ENCODE data around the gene EIF3D.
A peak's percentile ranks its signal among the peaks of the same experiment; 100 is the strongest.

The EIF3D gene

DNA sequence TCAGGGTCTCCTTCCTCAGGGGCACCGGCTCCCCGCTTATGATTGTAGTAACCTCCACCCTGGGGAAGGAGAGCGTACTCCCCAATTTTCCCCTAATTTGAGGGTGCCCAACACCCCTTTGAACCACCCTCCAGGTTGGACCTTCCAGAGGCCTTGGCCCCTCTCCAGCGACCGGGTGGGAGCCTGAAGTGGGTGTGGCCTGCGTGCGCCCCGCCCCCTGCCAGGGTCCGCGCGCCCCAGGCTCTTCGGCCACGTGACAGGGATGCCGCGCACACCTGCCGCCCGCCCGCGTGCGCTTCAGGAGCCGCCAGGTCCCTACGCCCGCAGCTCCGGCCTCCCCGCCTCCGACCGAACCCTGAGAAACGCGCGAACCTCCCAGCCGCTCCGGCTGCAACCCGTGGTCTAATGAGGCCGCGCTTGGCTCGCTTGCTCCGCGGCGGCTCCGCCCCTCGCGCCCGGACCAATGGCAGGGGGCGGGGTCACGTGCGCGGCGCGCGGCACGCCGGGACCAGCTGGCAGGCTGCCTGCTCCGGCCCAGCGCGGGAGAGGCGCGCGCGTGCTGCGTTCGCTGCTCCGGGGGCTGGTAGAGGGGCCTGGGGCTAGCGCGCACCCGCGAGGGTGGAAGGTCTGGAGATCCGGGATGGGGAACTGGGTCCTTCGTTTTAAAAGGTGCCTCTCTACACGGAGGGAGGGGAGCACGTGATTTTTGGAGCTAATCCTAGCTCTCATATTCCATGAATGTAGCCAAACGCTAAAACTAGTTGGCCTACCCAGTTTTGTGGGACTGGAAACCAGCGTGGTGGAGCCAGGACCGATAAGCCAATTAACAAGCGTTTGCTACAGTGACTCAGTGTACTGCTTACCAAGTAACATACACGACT lies 22.1 kb downstream of the EIF3D start, which contains the start of gene FOXRED2:
Gene FOXRED2, minus strand, starts transcription at position 404 of the 881 bp plus-strand sequence. CDS start 618 bp downstream, outside the sequence.
- DNase-seq = peak; percentile 38 to 92 (median 78)

DNA sequence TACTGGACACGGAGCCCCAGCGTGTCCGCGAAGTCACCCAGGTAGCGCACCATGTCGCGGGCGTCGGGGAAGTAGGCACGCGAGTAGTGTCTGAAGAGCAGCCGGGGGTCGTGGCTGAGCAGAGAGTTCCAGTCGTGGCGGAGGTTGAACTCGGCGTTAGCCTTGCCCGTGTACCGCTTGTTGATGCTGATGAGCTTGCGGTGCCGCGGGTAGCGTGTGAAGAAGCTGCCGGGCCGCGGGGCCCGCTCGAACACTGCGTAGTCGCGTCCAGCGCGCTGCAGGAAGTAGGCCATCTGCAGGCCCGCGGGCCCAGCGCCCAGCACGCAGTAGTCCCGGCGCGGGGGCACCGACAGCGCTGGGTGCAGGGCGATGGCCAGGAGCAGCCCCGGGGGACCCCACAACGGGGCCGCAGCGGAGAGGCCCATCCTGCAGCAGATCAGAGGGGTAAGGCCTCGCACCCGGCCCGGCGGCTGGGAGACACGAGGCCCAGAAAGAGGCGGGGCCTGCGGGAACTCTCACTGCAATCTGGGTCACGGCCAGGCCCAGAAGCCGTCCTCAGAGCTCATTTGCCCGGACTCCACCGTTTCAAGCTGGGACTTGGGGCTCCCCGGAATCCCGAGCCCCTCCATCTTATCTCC lies 22.8 kb downstream of the EIF3D start:
- DNase-seq = peak in 1 of 14 donors; percentile 60

DNA sequence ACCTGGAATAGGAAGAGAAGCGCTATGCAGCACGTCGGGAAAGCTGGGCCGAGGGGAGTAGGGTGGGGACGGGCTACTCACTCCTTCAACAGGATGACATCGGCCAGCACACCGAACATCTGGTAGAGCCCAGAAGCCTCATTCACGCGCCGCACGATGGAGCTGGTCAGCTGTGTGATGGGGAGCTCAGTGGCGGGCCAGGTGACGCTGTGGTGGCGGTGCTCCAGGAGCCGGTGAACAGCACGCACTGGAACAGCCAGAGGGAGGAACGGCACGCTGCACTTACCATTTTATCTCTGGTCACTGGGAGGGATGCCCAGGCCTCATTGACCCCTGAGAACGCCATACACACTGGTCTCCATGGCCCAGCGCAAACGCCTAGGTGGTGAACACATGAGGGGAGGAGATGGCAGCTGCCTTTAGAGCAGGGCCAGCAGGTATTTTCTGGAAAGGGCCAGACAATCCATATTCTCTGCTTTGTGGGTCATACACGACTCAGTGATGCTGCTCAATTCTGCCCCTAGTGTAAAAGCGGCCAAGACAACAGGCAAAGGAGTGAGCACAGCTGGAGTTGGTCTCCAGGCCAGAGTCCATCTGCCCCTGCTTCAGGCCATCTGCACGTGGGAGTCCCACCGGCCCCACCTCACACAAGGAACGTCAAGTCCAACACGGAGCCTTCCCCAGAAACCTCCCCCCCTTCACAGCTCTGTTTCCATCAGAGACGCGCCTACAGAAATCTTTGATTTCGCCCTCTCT lies 30.9 kb downstream of the EIF3D start:
- DNase-seq = no peak

GRCh38 chr22:36493690-36494110 lies 35.3 kb downstream of the EIF3D start:
- peak in 7 of 14 donors; percentile 11 to 51 (median 37) for DNase-seq

GRCh38 chr22:36492109-36492508 lies 36.9 kb downstream of the EIF3D start:
- DNase-seq = no peak

GRCh38 chr22:36491155-36491554 lies 37.8 kb downstream of the EIF3D start:
- DNase-seq = no peak

DNA sequence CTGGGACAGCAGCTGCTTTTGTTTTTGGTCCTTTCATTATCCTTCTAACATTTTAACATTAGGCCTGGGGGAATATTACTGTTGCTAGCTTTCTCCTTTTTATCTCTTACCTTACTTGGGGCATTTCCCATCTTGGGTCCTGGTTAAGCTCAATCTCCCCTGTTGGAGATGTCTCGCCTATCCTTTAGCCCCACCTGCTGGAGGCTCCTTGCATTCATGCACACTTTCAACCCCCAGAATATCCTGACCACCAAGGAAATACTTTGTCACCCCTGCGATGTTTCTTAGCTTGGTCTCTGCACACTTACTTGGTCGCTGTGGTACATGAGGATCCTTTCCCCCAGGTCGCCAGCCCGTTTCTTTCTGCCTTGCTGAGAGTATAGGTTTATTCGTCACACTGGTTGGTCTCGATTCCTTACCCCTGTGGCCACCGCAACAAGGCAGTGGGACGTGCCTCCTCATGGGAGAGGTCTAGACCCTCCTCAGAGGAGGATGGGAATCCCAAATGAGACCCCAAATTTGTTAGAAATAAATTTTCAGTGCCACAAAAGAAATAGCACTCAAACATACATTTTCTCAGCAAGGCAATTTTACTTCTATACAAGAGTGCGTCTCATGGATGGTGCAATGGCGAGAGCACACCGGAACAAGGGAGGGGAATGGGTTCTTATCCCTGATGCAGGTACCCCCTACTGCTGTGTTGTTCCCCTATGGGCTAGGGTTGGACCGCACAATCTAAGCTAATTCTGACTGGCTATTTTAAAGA lies 42.2 kb downstream of the EIF3D start:
- no peak for DNase-seq

- DNase-seq = peak; percentile 56 to 97 (median 92)
Measured at GRCh38 chr22:36481393-36482168, 47.4 kb downstream of the EIF3D start, which contains the start of gene TXN2. Gene TXN2 (minus strand): TSS chr22:36481640. CDS start chr22:36480837, 803 bp downstream.

DNA sequence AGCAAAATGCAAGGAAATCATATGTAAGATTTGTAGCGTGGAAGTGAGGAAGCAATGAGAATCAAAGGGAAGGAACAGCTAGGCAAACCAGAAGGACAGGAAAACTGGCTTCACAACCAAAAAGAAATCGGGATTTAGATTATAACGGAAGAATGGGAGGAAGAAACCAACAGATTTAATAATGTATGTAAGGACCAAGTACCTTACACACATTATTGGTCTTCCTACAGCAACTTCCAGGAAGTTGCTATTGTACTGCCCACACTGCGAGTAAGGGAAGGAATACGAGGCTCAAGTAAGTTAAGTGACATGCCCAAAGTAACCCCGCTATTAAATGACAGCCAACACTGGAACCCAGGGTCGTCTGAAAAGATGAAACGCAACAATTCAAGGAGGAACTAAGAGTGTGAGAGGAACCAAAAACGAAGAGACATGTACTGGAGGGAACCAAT lies 48.0 kb downstream of the EIF3D start:
- DNase-seq = no peak

DNA sequence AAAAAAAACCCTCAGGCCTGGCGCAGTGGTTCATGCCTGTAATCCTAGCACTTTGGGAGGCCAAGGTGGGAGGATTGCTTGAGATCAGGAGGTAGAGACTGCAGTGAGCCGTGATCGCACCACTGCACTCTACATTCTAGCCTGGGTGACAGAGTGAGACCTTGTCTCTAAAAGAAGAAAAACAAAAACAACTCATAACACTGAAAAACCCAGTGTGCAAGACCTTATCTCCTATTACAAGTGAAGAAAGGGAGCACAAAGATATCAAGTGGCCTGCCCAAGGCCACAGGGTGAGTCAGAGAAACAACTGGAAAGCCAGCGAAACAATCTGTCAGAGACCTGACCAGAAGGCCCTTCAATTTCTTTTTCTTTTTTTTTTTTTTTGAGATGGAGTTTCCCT lies 50.0 kb downstream of the EIF3D start:
- no peak for DNase-seq

DNA sequence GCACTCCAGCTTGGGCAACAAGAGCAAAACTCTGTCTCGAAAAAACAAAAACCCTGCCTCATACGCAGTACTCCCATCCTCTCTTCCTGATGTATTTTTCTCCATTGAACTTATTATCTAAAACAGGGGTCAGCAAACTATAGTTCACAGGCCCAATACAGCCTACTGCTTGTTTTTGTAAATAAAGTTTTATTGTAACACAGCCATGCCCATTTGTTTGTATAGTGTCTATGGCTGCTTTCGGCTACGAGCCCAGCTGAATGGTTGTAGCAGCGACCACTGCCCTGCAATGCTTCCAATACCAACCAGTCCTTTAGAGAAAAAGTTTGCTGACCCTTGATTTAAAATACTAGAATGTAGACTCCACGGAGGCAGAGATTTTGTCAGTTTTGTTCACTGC lies 53.6 kb downstream of the EIF3D start:
- DNase-seq = no peak

GRCh38 chr22:36472689-36473088 lies 56.3 kb downstream of the EIF3D start:
- no peak for DNase-seq

DNA sequence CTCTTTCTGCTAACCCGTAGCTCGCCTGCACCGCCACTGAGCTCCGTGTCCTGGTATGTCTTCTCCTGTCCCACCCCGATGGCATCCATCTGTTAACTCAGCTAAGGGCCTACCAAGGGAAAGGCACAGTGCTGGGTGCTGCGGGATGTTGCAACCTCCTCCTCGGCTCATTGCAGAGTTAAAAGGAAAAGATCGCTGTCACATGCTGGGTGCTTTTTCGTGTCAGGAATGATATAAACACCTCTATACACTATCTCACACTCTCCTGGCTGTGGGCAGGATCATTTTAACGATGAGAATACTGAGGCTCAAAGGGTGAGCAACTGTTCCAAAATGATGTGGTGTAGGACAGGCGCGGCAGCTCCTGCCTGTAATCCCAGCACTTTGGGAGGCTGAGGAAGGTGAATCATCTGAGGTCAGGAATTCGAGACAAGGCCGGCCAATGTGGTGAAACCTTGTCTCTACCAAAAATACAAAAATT lies 57.6 kb downstream of the EIF3D start:
- no peak for DNase-seq

- no peak for DNase-seq
Measured at GRCh38 chr22:36470994-36471331, 58.0 kb downstream of the EIF3D start.

DNA sequence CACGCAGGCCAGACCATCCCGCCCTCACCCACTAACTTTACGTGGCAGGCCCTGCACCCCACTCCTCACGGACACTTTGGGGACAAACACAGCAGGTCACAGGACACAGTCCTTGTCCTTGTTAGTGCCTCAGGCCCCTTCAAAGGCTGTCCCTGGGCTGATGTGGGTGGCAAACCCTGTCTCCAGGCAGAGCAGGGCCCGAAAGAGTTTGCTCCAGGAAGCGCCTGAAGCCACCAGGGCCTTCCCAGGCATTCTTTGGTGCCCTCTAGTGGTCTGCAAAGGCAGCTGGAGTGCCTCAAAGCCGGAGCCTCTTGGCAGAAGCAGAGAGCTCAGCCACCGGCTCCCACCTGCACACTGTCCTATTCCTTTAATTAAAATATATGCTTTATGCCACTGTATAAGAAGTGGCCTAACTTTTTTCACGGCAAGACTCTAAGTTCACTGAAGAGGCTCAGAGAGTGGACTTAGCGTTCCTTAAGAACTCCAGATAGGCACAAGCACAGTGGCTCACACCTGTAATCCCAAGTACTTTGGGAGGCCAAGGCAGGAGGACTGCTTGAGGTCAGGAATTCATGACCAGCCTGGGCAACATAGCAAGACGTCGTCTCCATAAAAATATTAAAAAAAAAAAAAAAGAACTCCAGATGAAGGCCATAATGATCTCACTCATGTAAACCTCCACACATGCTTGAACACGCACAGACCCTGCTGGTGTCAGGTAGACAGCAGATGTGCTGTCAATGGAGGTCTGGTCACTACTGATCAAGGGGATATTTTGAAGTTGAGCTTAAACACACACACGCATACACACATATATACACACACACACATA lies 58.6 kb downstream of the EIF3D start:
- DNase-seq = peak in 13 of 14 donors; percentile 23 to 77 (median 65)

- peak in 1 of 14 donors; percentile 23 for DNase-seq
Measured at GRCh38 chr22:36469094-36469710, 59.8 kb downstream of the EIF3D start.

DNA sequence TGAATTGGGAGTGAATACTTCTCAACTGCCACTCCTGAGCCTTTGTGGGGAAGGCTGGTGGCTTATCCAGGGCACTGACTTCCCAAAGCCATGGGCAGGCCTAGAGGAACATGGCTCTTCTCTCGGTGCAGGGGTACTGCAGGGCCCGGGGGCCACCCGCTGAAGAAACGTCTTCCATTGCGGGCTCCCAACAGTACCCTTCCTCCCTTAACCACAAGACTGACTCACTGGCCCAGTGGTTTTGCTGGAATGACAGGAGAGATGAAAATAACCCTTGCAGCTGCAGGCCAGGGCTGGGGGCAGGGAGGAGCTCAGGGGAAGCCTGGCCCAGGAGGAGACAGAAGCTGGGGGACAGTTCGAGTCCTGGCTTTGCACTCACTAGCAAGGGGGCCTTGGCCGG lies 61.0 kb downstream of the EIF3D start:
- no peak for DNase-seq

DNA sequence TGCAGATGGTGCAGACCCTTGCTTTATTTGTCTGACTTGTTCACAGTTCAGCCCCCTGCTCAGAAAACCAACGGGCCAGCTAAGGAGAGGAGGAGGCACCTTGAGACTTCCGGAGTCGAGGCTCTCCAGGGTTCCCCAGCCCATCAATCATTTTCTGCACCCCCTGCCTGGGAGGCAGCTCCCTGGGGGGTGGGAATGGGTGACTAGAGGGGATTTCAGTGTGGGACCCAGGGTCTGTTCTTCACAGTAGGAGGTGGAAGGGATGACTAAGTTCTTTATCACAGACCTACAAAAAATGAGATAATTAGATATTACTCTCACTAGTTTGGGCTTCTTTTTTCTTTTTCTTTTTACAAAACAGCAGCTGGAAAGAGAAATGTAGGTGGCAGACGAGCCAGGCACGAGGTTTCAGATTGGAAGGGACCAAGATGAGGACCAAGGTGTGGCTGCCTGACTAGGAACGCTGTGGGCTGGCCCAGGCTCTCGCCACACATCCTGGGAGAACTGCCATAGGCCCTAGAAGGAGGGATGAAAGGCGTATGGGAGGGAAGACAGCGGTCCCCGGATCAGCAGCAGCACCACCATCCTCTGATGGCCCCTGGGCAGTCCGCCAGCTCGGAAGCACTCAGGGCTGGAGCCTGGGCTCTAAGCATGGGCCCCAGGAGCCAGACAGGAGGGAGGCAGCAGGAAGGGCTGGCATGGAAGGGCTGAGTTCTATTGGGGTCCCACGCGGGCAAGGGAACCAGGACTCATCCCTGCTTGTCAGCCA lies 61.7 kb downstream of the EIF3D start:
- DNase-seq = peak in 1 of 14 donors; percentile 25

DNA sequence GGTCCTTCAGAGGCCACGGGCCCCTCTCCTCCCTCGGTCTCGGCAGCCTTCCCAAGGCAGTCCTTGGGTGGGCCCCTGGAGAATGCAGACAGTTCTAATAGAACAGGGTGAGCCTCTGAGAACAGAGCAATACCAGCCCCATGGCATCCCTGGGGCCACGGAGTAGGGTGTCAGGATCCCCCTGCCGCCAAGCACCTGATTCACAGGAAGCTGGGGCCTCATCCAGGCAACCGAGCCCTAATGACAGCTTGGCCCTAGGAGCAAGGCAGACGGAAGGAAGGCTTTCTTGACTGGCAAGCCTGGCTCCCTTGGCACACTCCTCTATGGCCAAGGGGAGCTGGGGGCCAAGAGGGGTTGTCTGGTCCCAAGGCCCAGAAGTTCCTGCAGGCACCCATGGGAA lies 62.7 kb downstream of the EIF3D start:
- no peak for DNase-seq
